HG02981 (cell line): Measurements from ENCODE around the gene DISP1.

ENCODE experiments used
- ATAC-seq: cut with Tn5 transposase; IDR thresholded peaks from one replicate; pipeline ENCODE4 v1.9.1; 2021; ENCODE audit warnings: mild to moderate bottlenecking, moderate library complexity; ENCODE audit not compliant: unreplicated experiment

Gene DISP1, protein sequence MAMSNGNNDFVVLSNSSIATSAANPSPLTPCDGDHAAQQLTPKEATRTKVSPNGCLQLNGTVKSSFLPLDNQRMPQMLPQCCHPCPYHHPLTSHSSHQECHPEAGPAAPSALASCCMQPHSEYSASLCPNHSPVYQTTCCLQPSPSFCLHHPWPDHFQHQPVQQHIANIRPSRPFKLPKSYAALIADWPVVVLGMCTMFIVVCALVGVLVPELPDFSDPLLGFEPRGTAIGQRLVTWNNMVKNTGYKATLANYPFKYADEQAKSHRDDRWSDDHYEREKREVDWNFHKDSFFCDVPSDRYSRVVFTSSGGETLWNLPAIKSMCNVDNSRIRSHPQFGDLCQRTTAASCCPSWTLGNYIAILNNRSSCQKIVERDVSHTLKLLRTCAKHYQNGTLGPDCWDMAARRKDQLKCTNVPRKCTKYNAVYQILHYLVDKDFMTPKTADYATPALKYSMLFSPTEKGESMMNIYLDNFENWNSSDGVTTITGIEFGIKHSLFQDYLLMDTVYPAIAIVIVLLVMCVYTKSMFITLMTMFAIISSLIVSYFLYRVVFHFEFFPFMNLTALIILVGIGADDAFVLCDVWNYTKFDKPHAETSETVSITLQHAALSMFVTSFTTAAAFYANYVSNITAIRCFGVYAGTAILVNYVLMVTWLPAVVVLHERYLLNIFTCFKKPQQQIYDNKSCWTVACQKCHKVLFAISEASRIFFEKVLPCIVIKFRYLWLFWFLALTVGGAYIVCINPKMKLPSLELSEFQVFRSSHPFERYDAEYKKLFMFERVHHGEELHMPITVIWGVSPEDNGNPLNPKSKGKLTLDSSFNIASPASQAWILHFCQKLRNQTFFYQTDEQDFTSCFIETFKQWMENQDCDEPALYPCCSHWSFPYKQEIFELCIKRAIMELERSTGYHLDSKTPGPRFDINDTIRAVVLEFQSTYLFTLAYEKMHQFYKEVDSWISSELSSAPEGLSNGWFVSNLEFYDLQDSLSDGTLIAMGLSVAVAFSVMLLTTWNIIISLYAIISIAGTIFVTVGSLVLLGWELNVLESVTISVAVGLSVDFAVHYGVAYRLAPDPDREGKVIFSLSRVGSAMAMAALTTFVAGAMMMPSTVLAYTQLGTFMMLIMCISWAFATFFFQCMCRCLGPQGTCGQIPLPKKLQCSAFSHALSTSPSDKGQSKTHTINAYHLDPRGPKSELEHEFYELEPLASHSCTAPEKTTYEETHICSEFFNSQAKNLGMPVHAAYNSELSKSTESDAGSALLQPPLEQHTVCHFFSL (N-terminal part only)

DNA sequence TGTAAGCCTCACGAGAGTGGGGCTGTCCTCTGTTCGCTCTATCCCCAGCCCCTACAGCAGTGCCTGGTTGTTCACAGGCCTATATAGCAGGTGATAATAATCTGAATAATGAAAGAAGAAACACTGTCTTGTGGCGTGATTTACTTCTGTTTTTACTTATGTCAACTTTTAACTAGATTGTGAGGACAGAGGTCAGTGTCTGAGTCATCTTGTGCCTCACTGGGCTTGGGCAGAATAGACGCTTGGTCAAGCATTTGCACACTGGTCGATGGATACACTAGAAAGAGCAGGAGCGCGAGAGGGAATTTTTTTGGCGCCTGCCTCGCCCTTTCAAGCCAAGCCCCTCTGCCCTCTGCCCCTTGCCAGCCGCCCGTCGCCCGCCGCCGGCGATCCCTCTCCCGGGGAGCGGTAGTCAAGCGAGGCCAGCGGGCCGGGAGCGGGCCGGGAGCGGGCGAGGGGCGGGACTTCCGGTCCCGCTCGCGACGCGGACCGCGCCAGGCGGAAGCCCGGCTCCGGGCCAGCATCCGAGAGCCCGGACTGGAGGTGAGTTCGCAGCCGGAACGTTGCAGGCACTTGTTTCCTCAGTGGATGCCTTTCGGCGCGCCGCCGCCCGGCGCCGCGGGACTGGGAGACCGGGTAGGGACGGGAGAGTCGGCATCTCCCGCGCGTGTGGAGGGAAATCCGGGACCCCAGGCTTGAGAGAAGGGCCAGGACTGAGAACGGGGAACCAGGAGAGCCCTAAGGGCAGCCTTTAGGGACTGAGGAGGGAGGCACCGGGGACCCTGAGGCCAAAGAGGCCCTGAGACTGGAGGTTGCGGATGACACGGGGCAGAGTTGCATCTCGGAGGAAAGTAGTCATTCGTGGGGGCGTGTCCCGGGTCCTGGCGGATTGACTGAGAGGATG is at the start of gene DISP1:
Gene DISP1, plus strand, starts transcription at position 504 of the 904 bp plus-strand sequence. CDS start 127,785 bp downstream, outside the sequence.
- peak; percentile 80 for ATAC-seq

- ATAC-seq: no peak
These were observed 47.7 kb upstream of the DISP1 start for GRCh38 chr1:222767152-222767571.

GRCh38 chr1:222768592-222768991 is 46.2 kb upstream of the DISP1 start:
- ATAC-seq: no peak

DNA sequence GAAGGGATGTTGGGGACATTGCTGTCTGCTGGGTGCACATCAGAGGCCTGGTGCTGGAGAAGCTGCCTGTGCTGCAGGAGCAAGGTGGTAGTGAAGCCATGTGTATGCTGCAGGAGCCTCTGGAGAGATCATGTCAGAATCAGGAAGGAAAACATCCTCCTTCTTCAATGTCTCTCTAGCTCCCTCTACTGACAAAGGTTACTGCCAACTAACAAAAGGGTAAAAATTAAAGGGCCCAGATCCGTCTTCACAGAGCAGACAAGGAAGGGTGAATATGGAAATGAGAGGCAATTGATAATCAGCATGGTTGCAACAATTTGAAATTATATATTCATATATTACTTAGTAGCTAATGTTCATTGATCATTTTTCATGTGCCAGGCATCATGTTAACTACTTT is 45.7 kb upstream of the DISP1 start:
- ATAC-seq: no peak

DNA sequence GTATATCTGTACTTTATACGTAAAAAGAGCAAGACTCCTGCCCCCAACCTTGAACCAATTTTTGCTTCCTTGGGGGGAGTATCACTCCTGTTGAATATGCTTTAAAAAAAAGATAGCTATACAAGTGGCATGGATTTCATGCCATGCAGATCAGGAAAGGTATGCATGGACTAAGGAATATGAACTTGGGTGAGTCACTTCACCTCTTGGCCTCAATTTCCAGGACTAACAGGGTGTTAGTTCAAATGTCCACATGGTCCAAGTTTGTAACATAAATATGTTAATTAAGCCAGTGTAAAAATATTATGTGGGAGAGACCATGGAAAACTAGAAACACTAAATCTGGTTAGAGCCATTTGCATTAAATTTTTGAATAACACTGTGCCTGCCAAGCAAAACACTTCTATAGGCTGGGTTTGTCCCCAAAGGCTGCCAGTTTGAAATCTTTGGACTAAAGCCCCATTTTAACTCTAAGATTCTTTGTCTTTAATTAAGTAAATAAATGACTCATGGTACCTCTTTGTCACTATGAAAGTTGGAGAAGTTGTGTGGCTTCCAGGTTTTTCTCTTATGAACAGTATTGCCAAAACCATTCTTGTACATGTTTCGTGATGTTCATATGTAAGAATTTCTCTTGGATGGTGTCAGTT is 44.7 kb upstream of the DISP1 start:
- no peak for ATAC-seq

- peak; percentile 70 for ATAC-seq
These were observed 41.9 kb upstream of the DISP1 start for GRCh38 chr1:222772996-222773379.

DNA sequence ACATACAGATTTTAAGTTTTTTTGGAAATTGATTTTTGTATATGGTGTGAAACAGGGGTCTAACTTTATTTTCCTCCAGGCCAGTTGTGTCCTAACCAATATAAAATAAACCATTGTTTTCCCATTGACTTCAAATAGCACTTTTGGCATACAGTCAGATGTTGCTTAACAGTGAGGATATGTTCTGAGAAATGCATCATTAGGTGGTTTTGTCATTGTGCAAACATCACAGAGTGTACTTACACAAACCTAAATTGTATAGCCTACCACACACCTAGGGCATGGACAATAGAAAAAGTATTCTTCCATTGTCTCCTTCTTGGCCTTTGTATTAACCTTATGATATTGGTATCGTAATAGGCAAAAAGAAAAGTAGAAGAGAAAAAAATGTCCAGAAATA is 37.4 kb upstream of the DISP1 start:
- no peak for ATAC-seq

DNA sequence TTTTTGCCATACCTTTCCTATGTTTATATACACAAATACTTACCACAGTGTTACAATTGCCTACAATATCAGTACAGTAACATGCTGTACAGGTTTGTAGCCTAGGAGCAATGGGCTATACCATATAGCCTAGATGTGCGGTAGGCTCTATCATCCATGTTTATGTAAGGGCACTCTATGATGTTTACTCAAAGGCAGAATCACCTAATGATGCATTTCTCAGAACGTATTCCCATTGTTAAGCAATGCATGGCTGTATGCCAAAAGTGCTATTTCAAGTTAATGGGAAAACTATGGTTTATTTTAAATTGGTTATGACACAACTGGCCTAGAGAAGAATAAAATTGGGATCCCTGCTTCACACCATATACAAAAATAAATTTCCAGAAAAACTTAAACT is 36.9 kb upstream of the DISP1 start:
- no peak for ATAC-seq

GRCh38 chr1:222781251-222781650 is 33.6 kb upstream of the DISP1 start:
- ATAC-seq: no peak

GRCh38 chr1:222783051-222783450 is 31.8 kb upstream of the DISP1 start:
- no peak for ATAC-seq

DNA sequence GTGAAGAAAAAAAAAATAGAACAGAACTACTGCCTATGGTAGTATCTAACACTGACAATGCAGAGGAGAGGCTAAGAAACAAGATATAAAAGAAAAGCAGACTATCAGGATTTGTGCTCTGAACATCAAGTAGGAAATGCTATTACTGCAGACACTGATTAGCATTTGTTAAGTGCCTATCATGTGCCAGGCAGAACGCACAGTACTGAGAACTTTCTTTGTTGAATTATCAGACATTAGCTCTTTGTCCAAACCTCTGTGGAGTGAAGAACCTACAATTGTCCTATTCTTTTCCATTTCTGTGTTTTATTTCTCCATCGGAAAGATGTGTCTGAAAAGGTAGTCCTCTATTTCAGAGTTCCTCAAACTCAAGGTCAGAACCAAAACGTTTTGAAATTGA is 30.5 kb upstream of the DISP1 start:
- no peak for ATAC-seq

GRCh38 chr1:222784916-222785315 is 29.9 kb upstream of the DISP1 start:
- ATAC-seq: no peak

GRCh38 chr1:222785529-222785928 is 29.3 kb upstream of the DISP1 start:
- no peak for ATAC-seq

DNA sequence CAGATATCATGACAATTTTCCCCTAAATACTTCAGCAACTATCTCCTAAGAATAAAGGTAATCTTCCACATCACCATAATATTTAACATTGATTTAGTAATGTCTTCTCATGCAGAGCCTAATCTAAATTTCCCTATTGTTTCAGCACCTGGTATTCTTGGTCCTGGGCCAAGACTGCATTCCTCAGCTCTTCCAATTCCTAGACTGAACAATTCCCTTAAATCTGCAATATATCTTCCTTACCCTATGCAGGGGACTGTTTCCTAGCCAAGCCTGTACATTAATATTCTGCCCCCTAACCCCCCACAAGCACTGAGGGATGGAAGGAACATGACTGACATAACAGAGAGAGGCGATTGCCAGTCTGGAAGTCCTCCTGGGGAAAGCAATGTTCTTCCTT is 28.7 kb upstream of the DISP1 start:
- no peak for ATAC-seq

- ATAC-seq: no peak
These were observed 27.1 kb upstream of the DISP1 start for GRCh38 chr1:222787729-222788128.

DNA sequence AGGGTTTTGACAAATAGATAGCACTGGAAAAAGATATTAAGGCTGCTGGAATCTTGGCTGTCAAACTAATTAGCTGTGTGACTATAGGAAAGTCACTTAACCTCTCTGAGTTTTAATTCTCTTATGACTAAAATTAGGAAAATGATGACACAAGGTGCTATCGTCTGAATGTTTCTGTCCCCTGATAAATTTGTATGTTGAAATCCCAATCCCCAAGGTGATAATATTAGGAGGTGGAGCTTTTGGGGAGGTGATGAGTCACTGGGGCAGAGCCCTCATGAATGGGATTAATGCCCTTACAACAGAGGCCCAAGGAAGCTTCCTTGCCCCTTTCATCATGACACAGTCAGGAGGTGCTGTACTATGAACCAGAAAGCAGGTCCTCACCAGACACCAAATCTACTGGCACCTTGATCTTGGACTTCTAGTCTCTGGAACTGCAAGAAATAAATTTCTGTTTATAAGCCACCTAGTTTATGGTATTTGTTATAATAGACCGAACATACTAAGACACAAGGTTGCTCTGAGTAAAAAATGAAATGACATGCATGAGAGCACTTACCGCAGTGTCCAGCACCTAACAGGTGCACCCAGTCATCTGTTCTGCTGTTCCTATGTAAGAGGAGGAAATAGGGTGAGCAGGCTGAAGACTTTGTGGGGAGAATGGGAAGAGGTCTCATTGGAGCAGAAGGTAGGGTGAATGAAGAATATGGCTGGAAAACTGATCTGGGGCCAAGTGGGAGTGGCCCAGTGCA is 26.3 kb upstream of the DISP1 start:
- ATAC-seq: no peak

DNA sequence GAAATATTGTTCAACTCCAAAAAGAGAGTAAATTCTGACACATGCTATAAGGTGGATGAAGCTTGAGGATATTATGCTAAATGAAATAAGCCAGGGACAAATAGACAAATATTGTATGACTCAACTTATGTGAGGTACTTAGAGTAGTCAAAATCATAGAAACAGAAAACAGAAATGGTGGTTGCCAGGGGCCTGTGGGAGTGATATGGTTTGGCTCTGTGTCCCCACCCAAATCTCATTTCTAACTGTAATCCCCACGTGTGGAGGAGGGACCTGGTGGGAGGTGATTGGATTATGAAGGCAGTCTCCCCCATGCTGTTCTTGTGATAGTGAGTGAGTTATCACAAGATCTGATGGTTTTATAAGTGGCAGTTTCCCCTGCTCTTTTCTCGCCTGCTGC is 24.7 kb upstream of the DISP1 start:
- no peak for ATAC-seq

- no peak for ATAC-seq
These were observed 24.3 kb upstream of the DISP1 start for GRCh38 chr1:222790520-222790919.
